Activated CD8-positive, alpha-beta memory T cell treated with anti-CD3 and anti-CD28 coated beads, Interleukin-2, amount 10 ng/mL, durations not matched to agents 7 days and 5 days (primary cell): ENCODE measurements around the gene PDIA6. TPM values are rescaled to one million over a fixed set of nuclear protein-coding genes. Genes with fewer than 3 reads are reported as not detected.
"Not testable (repeated sequence)": the region's sequence is repeated elsewhere in the genome, so short reads cannot be mapped to it uniquely, and the experiment has no call there.

ENCODE experiments used
- ATAC-seq: fragments of 150-1000 bp; cut with Tn5 transposase; one replicate; pipeline ENCODE4 v1.10.0; 2021; ENCODE audit warnings: moderate library complexity
- CTCF ChIA-PET: fragments of 350-600 bp; sonication (Branson Sonifier 250); formaldehyde crosslinking; loops from one replicate; lab custom pipeline; 2021; ENCODE audit warnings: antibody characterized with exemption; lab: Charles Lee
- DNase-seq: peaks from one replicate; pipeline ENCODE4 v3.0.0-alpha.2; 2020
- H3K27ac Mint-ChIP-seq: one replicate; pipeline ENCODE4 v1.8.0; 2021; ENCODE audit warnings: mild to moderate bottlenecking, mixed read lengths
- H3K27me3 Mint-ChIP-seq: one replicate; pipeline ENCODE4 v1.8.0; 2021; ENCODE audit warnings: mixed read lengths
- H3K36me3 Mint-ChIP-seq: one replicate; pipeline ENCODE4 v1.8.0; 2021; ENCODE audit warnings: mild to moderate bottlenecking, mixed read lengths
- H3K4me1 Mint-ChIP-seq: one replicate; pipeline ENCODE4 v1.8.0; 2021; ENCODE audit warnings: mixed read lengths
- H3K4me3 Mint-ChIP-seq: one replicate; pipeline ENCODE4 v1.8.0; 2021; ENCODE audit warnings: mild to moderate bottlenecking, moderate library complexity, mixed read lengths
- H3K9me3 Mint-ChIP-seq: one replicate; pipeline ENCODE4 v1.8.0; 2022; ENCODE audit warnings: low read depth, mixed read lengths
- total RNA-seq, 2 experiments: library from RNA; stranded (reverse); gene quantifications; one replicate each; pipeline ENCODE4 v1.2.3, GENCODE V29; 2021

Gene PDIA6
- total RNA-seq, 2 experiments from 2014 or later = 134 to 174 TPM

DNA sequence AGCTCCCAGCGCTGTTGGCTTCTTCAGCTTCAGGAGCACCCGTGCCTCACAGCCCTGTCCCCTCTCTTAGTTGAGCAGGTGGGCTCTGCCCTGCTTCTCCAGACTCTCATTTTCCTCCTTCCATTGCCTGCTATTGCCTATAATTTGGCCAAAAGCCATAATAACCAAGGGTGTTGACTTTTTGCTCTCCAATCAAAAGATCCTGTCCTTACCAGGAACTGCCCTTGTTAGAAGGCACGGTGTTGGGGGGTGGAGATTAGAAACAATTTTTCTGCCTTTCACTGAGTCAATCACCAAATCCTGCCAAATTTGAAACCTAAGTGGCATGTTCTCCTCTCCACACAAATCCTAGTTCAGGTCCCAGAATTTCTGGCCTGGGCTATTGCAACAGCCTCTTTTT, 16.7 kb upstream of the PDIA6 start:
- peaks cover 63% of the 10 kb centered on the region for H3K27me3 Mint-ChIP-seq
- no peak overlapping the region for H3K27ac Mint-ChIP-seq
- CTCF ChIA-PET = interaction anchor here (5.2 to 8.5 kb wide), 2 partner anchors 296 to 302 kb away, joined by 72 to 121 read pairs; a partner anchor contains a TSS

DNA sequence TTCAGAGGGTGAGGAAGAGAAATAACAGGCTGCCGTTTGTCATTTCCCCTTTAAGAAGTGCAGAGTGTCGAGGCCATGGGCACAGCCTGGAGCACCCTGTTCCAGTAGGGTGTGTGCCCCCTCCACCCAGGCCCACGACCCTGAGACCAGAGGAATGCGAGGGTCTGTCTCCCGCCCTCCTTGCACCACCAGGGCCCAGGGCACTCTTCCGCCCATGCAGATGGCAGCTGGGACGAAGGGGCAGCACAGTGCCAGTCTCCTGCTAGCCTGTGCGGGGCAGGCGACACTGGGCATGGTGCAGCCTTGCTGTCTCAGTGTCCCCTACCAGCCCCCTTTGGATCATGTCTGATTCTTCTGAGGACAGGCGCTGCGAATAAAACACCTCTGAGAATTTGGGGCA, 15.8 kb upstream of the PDIA6 start:
- ATAC-seq (no peak), DNase-seq (no peak)
- Mint-ChIP-seq H3K36me3 (no peaks in the 10 kb centered on the region), H3K9me3 (no peaks in the 10 kb centered on the region), H3K4me3 (no peak overlapping the region), H3K27ac (no peak overlapping the region), H3K4me1 (peaks cover 4% of the 10 kb centered on the region), H3K27me3 (peaks cover 63% of the 10 kb centered on the region)
- CTCF ChIA-PET = no interaction called here

More for the DNA sequence above, 16.7 kb upstream of the PDIA6 start:
- DNase-seq (no peak), ATAC-seq (no peak)
- H3K9me3 Mint-ChIP-seq = no peaks in the 10 kb centered on the region
- H3K4me1 Mint-ChIP-seq = peaks cover 4% of the 10 kb centered on the region
- no peak overlapping the region for H3K4me3 Mint-ChIP-seq
- no peaks in the 10 kb centered on the region for H3K36me3 Mint-ChIP-seq

DNA sequence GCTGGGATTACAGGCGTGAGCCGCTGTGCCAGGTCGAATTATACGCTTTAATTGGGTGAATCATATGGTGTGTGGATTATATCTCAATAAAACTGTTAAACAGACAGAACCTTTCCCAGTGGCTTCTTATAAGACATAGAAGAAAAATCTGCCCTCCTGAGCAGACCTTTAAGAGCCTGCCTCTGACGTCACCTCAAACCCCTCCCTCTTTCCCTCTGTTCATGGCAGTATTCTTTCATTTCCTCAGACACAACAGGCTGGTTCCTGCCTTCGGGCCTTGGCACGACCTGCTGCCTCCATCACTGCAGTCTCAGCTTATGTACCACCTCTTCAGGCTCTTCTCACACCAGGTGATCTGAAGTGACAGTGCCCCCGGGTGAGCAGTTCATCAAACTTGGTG, 14.0 kb upstream of the PDIA6 start:
- Mint-ChIP-seq H3K4me1 (no peaks in the 10 kb centered on the region), H3K27me3 (peaks cover 59% of the 10 kb centered on the region), H3K27ac (no peak overlapping the region), H3K9me3 (no peaks in the 10 kb centered on the region), H3K4me3 (no peak overlapping the region), H3K36me3 (no peaks in the 10 kb centered on the region)
- ATAC-seq = no peak
- CTCF ChIA-PET = no interaction called here
- no peak for DNase-seq

DNA sequence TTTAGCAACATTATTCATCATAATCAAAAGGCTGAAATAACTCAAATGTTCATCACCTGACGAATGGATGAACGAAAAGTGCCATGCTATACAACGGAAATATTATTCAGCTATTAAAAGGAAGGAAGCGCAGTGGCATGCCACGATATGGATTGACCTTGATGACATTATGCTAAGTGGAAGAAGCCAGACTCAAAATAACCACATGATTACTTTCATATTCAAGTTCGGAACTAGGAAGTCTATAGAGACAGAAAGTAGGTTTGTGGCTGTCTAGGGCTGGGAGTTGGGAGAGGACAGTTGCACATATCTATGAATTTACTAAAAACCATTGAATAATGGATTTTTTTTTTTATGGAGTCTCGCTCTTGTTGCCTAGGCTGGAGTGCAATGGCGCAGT, 13.4 kb upstream of the PDIA6 start:
- peaks cover 53% of the 10 kb centered on the region for H3K27me3 Mint-ChIP-seq
- H3K4me3 Mint-ChIP-seq = no peak overlapping the region
- DNase-seq (no peak), ATAC-seq (no peak)
- no peak overlapping the region for H3K27ac Mint-ChIP-seq
- H3K36me3 Mint-ChIP-seq = no peaks in the 10 kb centered on the region
- no peaks in the 10 kb centered on the region for H3K9me3 Mint-ChIP-seq
- CTCF ChIA-PET = no interaction called here
- H3K4me1 Mint-ChIP-seq = no peaks in the 10 kb centered on the region

DNA sequence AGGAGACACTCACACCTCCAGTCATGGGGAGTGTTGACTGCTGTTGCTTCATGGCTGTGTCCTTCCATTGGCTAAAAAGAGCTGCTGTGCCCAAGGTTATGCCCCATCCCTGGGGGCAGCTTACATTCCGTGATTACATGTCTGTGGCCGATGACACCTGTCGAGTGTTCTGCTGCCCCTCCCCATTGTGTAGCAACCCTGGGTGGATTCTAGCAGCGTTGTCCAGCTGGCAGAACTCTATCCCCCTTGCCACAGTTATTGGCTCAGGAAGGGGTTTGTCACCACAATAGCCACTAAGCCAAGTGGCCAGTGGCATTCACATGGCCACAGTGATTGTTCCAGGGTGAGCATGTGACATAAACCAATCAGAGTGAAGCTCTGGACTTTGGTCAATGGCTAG, 11.6 kb upstream of the PDIA6 start:
- Mint-ChIP-seq H3K4me1 (no peaks in the 10 kb centered on the region), H3K27ac (no peak overlapping the region), H3K36me3 (no peaks in the 10 kb centered on the region), H3K9me3 (no peaks in the 10 kb centered on the region), H3K4me3 (no peak overlapping the region), H3K27me3 (peaks cover 56% of the 10 kb centered on the region)
- CTCF ChIA-PET = interaction anchor here (1.1 to 2.6 kb wide), 3 partner anchors 8 to 12 kb away, joined by 3 to 18 read pairs (median 9); partner anchors contain the start of gene PDIA6
- ATAC-seq (no peak), DNase-seq (no peak)

DNA sequence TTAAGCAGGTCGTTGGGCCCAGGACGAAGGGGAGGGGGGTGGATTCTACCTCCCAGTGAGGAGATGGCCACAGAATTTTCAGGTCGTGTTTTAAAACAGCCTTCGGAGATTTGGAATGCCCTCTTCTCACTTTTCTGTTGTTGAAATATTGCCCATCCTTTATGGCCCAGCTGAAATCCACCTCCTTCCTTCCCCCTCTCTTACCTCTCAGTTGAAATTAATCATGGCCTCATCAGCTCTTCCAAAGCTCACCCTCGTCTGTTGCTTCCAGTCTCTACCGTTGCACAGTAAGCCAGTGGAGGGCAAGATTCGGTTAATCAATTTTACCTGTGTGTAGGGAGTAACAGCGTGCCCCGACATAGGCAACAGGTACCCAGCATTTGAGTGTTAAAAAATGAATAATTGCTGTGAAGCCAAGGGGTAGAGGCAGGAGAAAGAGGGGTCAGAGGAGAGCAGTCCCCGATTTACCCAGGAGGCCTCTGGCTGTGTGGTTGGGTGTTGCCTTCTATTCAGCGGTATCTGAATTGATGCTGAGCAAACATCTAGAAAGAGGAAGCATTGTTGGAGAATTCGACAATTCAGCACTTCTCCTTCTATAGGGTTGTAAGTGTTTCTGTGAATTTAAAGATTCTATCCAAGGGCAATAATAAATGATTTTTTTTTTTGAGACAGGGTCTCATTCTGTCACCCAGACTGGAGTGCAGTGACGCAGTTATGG, 8.6 kb upstream of the PDIA6 start:
- no peak overlapping the region for H3K27ac Mint-ChIP-seq
- DNase-seq = no peak
- H3K4me3 Mint-ChIP-seq = no peak overlapping the region
- no peaks in the 10 kb centered on the region for H3K4me1 Mint-ChIP-seq
- H3K27me3 Mint-ChIP-seq = peaks cover 61% of the 10 kb centered on the region
- no peaks in the 10 kb centered on the region for H3K9me3 Mint-ChIP-seq
- ATAC-seq = no peak
- CTCF ChIA-PET = interaction anchor here (1.7 kb wide), 1 partner anchor 11 kb away, joined by 6 read pairs; no protein-coding TSS in a partner anchor
- no peaks in the 10 kb centered on the region for H3K36me3 Mint-ChIP-seq

DNA sequence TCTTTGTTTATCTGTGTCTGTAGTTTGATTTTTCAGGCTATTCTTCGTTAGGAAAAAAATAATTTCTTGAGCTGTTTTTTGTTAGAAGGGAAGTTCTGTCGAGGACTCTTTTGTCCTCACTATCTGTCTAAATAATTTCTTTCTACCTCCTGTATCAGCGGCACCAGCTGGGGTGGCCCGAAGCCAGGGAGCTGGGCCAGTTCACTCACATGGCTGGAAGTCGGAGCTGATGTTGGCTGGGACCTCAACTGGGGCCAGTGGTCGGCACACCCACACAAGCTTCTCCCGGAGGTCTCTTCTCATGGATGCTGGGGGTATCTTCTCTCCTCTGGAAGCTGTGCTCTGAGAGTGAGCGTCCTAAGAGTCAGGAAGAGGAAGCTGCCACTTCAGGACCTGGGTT, 8.0 kb upstream of the PDIA6 start:
- H3K27me3 Mint-ChIP-seq = peaks cover 59% of the 10 kb centered on the region
- H3K4me1 Mint-ChIP-seq = no peaks in the 10 kb centered on the region
- H3K27ac Mint-ChIP-seq = no peak overlapping the region
- H3K9me3 Mint-ChIP-seq = no peaks in the 10 kb centered on the region
- no peak overlapping the region for H3K4me3 Mint-ChIP-seq
- no peaks in the 10 kb centered on the region for H3K36me3 Mint-ChIP-seq
- no peak for ATAC-seq
- CTCF ChIA-PET = interaction anchor here (1.7 kb wide), 1 partner anchor 12 kb away, joined by 6 read pairs; no protein-coding TSS in a partner anchor
- DNase-seq = no peak

DNA sequence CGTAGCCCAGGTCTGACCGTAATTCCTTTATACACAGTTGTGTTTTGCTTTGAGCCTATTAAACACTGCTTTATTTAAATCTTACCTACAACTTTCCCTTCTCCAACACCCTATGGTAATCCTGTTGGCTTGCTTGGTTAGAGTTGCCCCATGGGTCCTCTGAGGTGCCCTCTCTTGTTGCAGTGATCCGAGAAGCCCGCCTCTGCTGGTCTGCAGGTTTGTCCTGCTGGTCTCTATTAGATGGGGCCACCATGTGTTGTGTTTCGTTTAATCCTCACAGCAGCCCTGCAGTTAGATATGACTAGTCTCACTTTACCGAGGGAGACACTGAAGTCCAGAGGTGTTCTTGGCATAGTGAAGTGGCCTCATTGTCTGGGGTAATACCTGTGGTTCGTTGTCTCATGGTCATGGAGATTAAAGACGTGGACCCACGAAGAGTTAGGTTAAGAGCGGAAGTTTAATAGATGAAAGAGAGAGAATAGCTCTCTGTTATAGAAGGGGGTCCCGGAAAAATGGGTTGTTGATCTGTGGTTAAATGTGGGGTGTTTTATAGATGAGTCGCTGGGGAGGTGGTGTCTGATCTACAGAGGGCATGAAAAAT, 7.2 kb upstream of the PDIA6 start:
- ATAC-seq (no peak), DNase-seq (no peak)
- Mint-ChIP-seq H3K9me3 (no peaks in the 10 kb centered on the region), H3K4me3 (no peak overlapping the region), H3K4me1 (no peaks in the 10 kb centered on the region), H3K27ac (no peak overlapping the region), H3K36me3 (no peaks in the 10 kb centered on the region), H3K27me3 (peaks cover 56% of the 10 kb centered on the region)
- CTCF ChIA-PET = interaction anchor here (1.7 kb wide), 1 partner anchor 13 kb away, joined by 6 read pairs; no protein-coding TSS in a partner anchor

DNA sequence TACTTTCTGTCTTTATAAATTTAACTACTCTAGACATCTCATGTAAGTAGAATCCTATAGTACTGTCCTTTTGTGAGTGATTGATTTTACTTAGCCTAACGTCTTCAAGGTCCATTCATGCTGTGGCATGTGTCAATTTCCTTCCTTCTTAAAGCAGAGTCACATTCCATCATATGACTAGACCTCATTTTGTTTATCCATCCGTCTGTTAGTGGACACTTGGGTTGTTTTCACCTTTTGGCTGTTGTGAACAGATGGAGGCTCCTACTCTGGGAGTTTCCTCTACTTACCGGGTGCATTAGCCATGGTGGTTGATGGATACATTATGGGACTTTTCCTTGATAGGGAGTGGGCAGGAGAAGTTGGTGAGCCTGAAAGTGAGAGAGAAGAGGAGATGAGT, 6.4 kb upstream of the PDIA6 start:
- Mint-ChIP-seq H3K27ac (no peak overlapping the region), H3K27me3 (peaks cover 53% of the 10 kb centered on the region), H3K9me3 (no peaks in the 10 kb centered on the region), H3K36me3 (no peaks in the 10 kb centered on the region), H3K4me1 (no peaks in the 10 kb centered on the region), H3K4me3 (no peak overlapping the region)
- ATAC-seq (no peak), DNase-seq (no peak)
- CTCF ChIA-PET = interaction anchor here (3.1 kb wide), 1 partner anchor 13 kb away, joined by 19 read pairs; no protein-coding TSS in a partner anchor

DNA sequence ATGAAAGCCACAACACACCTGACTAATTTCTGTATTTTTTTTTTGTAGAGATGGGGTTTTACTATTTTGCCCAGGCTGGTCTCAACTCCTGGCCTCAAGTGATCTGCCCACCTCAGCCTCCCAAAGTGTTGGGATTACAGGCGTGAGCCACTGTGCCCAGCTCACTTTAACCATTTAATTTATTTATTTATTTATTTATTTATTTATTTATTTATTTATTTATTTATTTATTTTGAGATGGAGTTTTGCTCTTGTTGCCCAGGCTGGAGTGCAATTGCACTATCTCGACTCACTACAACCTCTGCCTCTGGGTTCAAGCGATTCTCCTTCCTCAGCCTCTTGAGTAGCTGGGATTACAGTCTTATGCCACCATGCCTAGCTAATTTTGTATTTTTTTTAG, 5.7 kb upstream of the PDIA6 start:
- CTCF ChIA-PET = interaction anchor here (2.0 to 3.1 kb wide), 2 partner anchors 14 to 314 kb away, joined by 6 to 19 read pairs; a partner anchor contains a TSS
- not testable (repeated sequence) for H3K36me3 Mint-ChIP-seq, DNase-seq, H3K9me3 Mint-ChIP-seq, H3K4me1 Mint-ChIP-seq, H3K4me3 Mint-ChIP-seq, H3K27ac Mint-ChIP-seq, ATAC-seq
- peaks cover 48% of the 10 kb centered on the region for H3K27me3 Mint-ChIP-seq

DNA sequence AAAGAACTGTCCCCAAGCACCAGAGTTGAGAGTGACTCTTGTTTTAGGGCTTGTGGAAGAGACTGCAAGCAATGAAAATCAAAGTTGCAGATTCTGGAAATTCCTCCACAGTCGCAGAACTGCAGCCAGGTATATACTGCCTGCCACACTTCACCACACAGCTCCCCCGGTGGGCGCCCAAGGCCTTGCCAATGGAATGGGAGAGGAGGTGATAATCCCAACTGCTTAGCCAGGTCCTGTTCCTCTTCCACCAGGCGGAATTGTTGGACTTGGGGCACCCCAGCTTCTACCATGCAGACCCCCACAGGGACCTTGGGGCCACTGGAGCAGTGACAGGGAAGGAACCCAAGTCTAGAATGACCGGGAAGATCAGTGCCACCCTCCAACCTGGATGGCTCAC, 4.8 kb upstream of the PDIA6 start:
- Mint-ChIP-seq H3K4me1 (peaks cover 3% of the 10 kb centered on the region), H3K9me3 (no peaks in the 10 kb centered on the region), H3K27me3 (peaks cover 43% of the 10 kb centered on the region), H3K4me3 (no peak overlapping the region), H3K36me3 (no peaks in the 10 kb centered on the region), H3K27ac (no peak overlapping the region)
- CTCF ChIA-PET = interaction anchor here (1.1 to 3.1 kb wide), 4 partner anchors 15 to 315 kb away, joined by 3 to 19 read pairs (median 5); a partner anchor contains a TSS
- DNase-seq (no peak), ATAC-seq (no peak)

DNA sequence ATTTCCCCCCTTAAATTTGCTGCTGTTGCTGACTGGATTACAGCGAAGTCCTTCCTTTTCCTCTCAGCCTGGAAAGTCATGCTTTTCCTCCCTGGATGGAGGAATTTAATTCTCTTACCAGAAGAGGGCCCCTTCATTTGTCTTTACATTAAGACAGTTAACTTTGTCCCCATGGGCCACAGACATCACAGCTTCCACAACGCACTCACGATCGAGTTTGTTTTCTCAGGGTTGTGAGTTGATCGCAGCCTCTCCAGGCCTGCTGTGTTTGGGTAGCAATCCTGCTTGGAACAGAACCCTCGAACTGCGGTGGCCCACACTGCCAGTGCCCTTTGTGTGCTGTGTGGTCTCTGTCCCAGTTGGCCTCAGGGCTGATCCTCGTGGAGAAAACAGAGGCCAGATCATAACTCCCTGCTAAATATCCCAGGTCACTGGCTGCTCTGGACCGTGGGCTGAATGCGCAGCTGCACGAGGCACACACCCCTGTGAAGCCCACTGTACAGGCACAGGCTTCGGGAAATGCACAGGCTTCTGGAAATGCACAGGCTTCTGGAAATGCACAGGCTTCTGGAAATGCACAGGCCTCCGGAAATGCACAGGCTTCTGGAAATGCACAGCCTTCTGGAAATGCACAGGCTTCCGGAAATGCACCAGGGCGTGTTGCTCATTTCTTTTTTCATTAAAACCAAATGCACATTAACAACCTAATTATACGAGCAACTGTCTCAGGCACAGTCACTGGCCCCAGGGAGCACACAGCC, 2.2 kb upstream of the PDIA6 start:
- H3K4me3 Mint-ChIP-seq = no peak overlapping the region

DNA sequence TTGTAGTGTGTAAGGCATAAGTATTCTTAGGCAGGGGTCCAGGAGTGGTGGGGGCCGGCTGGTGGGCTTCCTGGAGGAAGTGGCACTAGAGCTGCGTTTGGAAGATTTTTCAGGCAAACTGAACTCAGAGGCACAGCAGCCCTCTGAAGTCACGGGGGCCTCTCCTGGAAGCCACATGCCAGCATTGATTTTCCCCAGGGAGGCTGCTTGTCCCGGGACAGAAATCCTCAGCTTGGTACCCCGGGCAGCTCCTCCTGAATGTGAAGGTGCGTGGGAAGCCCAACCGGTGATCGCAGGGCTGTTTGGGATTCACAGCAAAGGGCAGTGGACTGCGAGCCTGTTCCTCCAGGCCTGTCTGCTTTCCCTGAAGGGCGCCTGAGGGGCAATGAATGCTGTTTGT, 1.6 kb upstream of the PDIA6 start:
- Mint-ChIP-seq H3K27ac (no peak overlapping the region), H3K4me3 (no peak overlapping the region), H3K27me3 (peaks cover 31% of the 10 kb centered on the region), H3K4me1 (peaks cover 22% of the 10 kb centered on the region), H3K9me3 (no peaks in the 10 kb centered on the region), H3K36me3 (peaks cover 11% of the 10 kb centered on the region)
- DNase-seq = no peak
- no peak for ATAC-seq
- CTCF ChIA-PET = interaction anchor here (1.4 kb wide), 1 partner anchor 18 kb away, joined by 3 read pairs; no protein-coding TSS in a partner anchor

More for the DNA sequence above, 2.2 kb upstream of the PDIA6 start:
- Mint-ChIP-seq H3K4me1 (peaks cover 18% of the 10 kb centered on the region), H3K36me3 (peaks cover 10% of the 10 kb centered on the region), H3K27ac (no peak overlapping the region), H3K9me3 (no peaks in the 10 kb centered on the region), H3K27me3 (peaks cover 33% of the 10 kb centered on the region)
- ATAC-seq (no peak), DNase-seq (no peak)
- CTCF ChIA-PET = interaction anchor here (1.4 kb wide), 1 partner anchor 17 kb away, joined by 3 read pairs; no protein-coding TSS in a partner anchor
